Activated naive CD4-positive, alpha-beta T cell treated with anti-CD3 and anti-CD28 coated beads, Interleukin-2, amount 50 U/mL, for 72 hours (primary cell): Measurements from ENCODE around the gene POGLUT2. TPM values are rescaled to one million over a fixed set of nuclear protein-coding genes. Genes with fewer than 3 reads are reported as not detected.

Experiments used
- ATAC-seq, 2 donors: fragments of 150-1000 bp; cut with Tn5 transposase; 2 replicates each; pipeline ENCODE4 v1.10.0; 2021; ENCODE audit warnings: mild to moderate bottlenecking in 2 of 2, moderate library complexity in 2 of 2
- DNase-seq, 2 donors: peaks; one replicate each; pipeline ENCODE4 v3.0.0; 2021 to 2022; ENCODE audit warnings: low spot score in 2 of 2
- H3K27ac Mint-ChIP-seq, 2 donors: one replicate each; pipeline ENCODE4 v1.8.0; 2022; ENCODE audit warnings: mild to moderate bottlenecking in 2 of 2, mixed read lengths in 2 of 2
- H3K36me3 Mint-ChIP-seq, 2 donors: one replicate each; pipeline ENCODE4 v1.8.0; 2022; ENCODE audit warnings: mixed read lengths in 2 of 2
- H3K9me3 Mint-ChIP-seq, 2 donors: one replicate each; pipeline ENCODE4 v1.8.0; 2022; ENCODE audit warnings: mixed read lengths in 2 of 2
- total RNA-seq, 2 donors: library from RNA; stranded (reverse); gene quantifications; one replicate each; pipeline ENCODE4 v1.2.3, GENCODE V29; 2022

The POGLUT2 gene
- total RNA-seq, 2 donors from 2014 or later = 1.8 to 4.3 TPM

- peaks cover 22 to 54% of the 10 kb centered on the region in 2 donors for H3K36me3 Mint-ChIP-seq
- no peak for DNase-seq
- H3K27ac Mint-ChIP-seq = no peak overlapping the region
- H3K9me3 Mint-ChIP-seq = peaks cover 40 to 42% of the 10 kb centered on the region in 2 donors
- ATAC-seq = no peak
Measured at GRCh38 chr13:102742101-102742500, 56.7 kb downstream of the POGLUT2 start.

Other genes starting within 250 kb of the POGLUT2 start
- 10 to 100 TPM; 62.4 to 62.7 TPM for gene TPP2, start 202.0 kb downstream of the POGLUT2 start, total RNA-seq
- gene METTL21C, start 103.9 kb downstream of the POGLUT2 start, total RNA-seq = not detected
- 10 to 100 TPM; 17.4 to 23.4 TPM for gene TEX30, start 25.2 kb downstream of the POGLUT2 start, total RNA-seq
- gene BIVM, start 143 bp upstream of the POGLUT2 start, total RNA-seq = 10 to 100 TPM in 1 of 2 donors, 1 to 10 TPM in 1; 4.6 to 17.9 TPM
- 10 to 100 TPM; 69.7 to 84.6 TPM for gene ERCC5, start 47.1 kb upstream of the POGLUT2 start, total RNA-seq